SKM-1 (cell line): ENCODE results near the gene FANK1.
A peak's percentile ranks its signal among the peaks of the same experiment; 100 is the strongest.
"Not testable (repeated sequence)": the region's sequence is repeated elsewhere in the genome, so short reads cannot be mapped to it uniquely, and the experiment has no call there.

ENCODE experiments used
- DNase-seq: peaks from one replicate; lab custom pipeline; 2025; ENCODE audit not compliant: unreplicated experiment; lab: John Stamatoyannopoulos, UW

The FANK1 gene

GRCh38 chr10:125927265-125927664, 30.9 kb downstream of the FANK1 start:
- not testable (repeated sequence) for DNase-seq

DNA sequence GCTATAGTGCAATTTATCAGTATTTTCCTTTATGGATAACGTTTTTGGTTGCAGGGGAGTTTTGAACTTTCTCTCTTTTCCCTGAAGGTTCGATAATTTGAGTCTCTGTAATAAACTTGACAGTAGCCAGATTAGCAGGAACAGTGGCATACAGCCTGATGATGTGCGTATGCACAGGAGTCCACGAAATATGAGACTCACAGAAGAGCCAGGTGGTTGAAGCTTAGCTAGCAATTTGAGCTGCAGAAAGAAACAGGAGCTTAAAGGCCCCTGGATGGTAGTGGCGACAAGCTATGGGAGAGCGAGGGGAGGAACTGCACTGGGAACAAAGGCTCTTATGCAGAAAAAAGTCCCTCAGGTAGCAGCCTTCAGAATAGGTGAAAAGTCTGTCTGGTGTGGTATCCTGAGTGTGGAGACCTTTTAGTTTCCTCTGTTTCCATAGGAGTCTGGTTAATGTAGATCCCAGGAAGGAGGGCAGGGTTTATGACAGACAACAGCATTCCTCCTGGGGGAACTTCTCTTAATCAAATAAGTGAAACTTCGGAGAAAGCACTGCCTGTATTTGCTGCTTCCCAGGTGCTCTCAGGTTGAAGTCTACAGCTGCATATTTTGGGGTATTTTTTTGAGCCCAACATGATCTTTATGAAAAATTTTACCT, 32.7 kb downstream of the FANK1 start:
- DNase-seq = no peak

GRCh38 chr10:125929618-125930017, 33.3 kb downstream of the FANK1 start:
- no peak for DNase-seq

- DNase-seq = no peak
Observed at GRCh38 chr10:125933693-125934092, 37.3 kb downstream of the FANK1 start.

DNA sequence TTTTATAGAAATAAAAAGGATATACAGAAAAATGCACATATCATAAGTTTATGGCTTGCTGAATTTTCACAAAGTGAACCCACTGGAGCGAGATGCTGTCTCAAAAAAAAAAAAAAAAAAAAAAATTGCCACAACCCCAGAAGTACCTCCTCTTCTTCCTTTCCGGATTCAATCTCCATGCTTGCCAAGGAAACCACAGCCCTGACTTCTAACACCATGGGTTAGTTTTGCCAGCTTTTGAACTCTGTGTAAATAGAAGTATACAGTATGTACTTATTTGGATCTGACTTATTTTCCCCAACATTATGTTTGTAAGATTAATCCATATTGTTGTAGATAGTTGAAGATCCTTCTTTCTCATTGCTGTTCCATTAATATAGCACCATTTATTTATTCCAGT, 40.0 kb downstream of the FANK1 start:
- no peak for DNase-seq

DNA sequence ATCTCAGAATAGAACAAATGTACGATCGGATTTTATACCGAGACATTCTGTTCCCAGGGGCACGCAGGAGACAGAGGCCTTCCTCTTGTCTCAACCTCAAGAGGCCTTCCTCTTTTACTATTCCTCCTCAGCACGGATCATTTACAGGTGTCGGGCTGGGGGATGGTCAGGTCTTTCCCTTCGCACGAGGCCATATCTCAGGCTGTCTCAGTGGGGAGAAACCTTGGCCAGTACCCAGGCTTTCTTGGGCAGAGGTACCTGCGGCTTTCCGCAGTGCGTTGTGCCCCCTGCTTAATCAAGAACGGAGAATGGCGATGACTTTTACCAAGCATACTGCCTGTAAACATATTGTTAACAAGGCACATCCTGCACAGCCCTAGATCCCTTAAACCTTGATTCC, 44.2 kb downstream of the FANK1 start:
- no peak for DNase-seq

DNA sequence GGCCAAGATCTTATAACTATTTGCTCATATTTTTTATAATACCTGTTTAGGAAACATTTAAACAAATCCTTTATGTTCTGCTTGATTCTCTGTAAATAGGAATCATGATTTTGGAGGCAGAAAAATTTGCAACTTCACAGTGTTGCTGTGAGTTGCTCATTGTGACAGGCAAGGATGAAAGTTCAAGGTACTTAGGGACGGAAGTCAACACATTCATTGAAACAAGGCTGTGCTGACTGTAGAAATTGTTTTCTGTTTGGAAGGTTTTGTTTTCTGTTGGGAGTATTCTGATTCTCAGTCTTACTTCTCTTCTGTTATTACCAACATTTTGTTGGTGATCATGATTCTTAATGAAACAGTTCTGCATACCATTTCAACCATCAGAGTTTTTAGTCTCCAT, 54.9 kb downstream of the FANK1 start:
- DNase-seq = no peak

DNA sequence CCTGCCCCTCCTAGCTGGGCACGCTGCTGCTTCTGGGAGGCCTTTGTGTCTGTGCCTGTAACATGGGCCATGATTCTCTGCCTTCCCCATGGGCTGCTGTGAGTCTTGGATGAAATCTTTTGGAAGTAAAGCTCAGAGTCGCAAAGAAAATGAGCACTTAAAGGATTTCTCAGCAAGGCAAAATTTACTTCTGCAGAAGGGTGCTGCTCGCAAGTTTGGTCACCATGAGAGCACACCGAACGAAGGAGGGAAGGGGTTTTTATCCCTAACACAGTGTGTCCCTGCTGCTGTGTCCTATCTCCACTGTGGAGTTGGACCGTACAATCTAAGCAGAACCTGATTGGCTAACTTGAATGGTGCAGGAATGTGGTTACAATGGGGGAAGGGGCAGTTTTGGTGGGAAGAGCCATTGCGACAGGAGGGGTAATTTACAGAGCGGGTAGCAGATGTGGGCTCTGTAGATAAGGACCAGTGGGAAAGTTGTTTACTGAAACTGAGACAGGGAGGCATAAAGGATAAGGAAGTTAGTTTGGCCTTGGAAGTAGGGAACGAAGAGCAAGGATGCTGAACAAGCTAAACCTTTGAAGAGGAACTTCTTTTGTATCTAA, 57.5 kb downstream of the FANK1 start:
- no peak for DNase-seq

DNA sequence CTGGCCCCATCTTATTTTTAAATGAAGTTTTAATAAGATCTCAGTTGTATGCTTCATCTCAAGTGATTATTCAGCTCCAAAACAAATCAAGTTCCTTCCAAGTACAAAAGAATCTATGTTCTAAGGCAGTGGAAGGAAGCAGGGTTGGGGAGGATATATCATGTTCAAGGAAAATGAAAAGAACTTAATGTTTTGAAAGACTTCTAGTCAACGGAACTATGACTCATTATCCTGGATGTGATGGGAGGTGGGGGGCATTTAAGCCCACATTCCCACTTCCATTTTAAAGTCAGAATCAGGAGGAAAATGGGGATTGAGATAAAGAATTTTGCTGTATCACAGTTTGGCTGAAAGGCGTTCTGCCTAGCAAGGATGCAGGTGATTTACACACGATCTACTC, 59.4 kb downstream of the FANK1 start:
- DNase-seq = no peak

- DNase-seq = no peak
Observed at GRCh38 chr10:125961743-125962142, 65.4 kb downstream of the FANK1 start.

DNA sequence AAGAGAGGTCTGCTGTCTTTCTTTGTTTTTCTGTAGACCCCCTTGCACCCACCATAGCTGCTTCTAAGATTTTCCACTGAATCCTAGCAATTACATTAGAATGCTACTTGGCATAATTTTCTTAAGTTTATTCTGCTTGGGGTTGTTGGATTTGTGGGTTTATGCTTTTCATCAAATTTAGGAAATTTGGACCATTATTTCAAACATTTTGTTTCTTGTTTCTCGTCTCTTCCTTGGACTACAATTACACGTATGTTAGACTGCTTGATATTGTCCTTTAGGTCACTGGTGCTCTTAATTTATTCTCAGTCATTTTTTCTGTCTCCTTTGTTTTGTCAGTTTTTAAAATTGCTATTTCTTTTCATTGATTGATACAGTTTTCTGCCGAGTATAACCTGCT, 65.8 kb downstream of the FANK1 start:
- DNase-seq = no peak

DNA sequence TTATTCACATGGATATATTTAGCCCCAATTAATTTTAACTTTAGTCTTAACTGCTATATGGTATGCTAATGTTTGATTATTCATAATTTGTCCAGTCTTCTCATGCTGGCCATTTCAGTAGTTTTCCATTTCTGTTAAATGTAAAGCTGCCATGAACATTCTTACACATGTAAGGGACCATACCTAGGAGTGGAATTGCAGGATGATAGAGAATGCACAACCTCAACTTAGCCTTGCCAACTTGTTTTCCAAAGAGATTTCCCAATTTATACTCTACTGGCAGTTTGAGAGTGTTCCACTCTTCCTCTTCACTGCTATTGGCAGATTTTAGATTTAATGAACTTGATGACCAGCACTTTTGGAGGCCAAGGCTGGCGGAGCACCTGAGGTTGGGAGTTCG, 68.2 kb downstream of the FANK1 start:
- no peak for DNase-seq

- DNase-seq = no peak
Observed at GRCh38 chr10:125967533-125967932, 71.2 kb downstream of the FANK1 start.

GRCh38 chr10:125970077-125970630, 73.8 kb downstream of the FANK1 start:
- DNase-seq = not testable (repeated sequence)

DNA sequence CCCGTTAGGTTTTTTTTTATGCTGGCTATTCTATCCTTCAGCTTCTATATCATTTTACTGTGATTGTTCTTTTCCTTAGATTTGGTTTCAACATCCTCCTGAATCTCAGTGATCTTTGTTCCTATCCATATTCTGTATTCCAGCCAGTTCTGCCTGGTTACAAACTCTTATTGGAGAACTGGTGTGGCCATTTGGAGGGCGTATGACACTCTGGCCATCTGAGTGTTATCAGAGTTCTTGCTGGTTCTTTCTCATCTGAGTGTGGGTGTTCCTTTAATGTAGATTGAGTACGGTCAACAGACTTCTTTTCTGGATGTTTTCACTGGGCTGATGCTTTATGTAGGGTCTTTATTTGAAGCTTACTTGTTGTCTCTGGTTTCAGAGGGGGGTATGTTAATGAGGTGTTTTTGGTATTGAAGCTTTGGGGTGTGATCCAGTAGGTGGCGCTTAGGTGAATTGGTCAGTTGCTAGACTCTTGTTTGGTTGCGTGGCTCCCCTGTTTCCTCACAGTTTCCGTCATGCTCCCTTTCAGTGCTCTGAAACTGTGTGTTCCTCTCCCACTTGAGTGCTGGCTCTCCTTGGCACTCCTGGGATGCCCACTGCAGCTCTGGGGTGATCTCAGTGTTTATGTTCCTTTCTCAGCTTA, 80.7 kb downstream of the FANK1 start:
- DNase-seq = no peak

GRCh38 chr10:125979976-125980375, 83.6 kb downstream of the FANK1 start:
- DNase-seq = no peak

GRCh38 chr10:125980521-125981035, 84.2 kb downstream of the FANK1 start:
- DNase-seq = no peak

- peak; percentile 66 for DNase-seq
Observed at GRCh38 chr10:125982260-125982948, 86.0 kb downstream of the FANK1 start.

- no peak for DNase-seq
Observed at GRCh38 chr10:125983161-125983560, 86.8 kb downstream of the FANK1 start.

DNA sequence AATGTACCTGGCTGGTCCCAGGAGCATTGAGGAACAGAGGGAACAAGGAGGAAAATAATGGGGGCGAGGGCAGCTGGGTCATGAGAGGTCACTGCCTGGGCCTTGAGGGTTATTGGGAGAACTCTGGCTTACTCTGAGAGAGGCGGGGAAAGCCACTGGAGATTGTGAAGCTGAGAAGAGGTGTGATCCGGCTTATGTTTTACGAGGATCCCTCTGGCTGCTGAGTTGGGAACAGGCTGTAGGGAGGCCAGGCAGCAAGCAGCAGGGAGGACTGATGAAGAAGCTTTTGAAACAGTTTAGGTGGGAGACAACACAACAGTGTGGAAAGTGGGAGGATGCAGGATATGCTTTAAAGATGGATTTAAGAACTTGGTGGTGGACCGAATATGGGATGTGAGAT, 87.3 kb downstream of the FANK1 start:
- no peak for DNase-seq

- DNase-seq = no peak
Observed at GRCh38 chr10:125984346-125984745, 88.0 kb downstream of the FANK1 start.
